HepG2 (cell line): Measurements from ENCODE around the gene ARF5. TPM values are rescaled to one million over a fixed set of nuclear protein-coding genes. Genes with fewer than 3 reads are reported as not detected.

Experiments
- ARID4A ChIP-seq: sonication (generic); formaldehyde crosslinking; IDR thresholded peaks from 2 replicates; pipeline ENCODE4 v1.5.0; 2020; ENCODE audit warnings: mild to moderate bottlenecking, missing genetic modification reagents, borderline replicate concordance
- ATF7 ChIP-seq, 2 experiments: fragments of 450-650 bp in 1 of 2; sonication (generic) in 1 of 2; formaldehyde crosslinking in 1 of 2; IDR thresholded peaks; 2 replicates each; pipeline versions ENCODE4 v1.4.0 to v1.6.1; 2016 to 2020; ENCODE audit warnings: antibody characterized with exemption in 1 of 2, mild to moderate bottlenecking in 1 of 2, missing genetic modification reagents in 1 of 2
- BRCA1 ChIP-seq: sonication (generic); formaldehyde crosslinking; IDR thresholded peaks from 2 replicates; pipeline ENCODE4 v1.4.0; 2020; ENCODE audit warnings: missing genetic modification reagents
- CHD2 ChIP-seq: IDR thresholded peaks from 2 replicates; pipeline ENCODE4 v1.6.1; 2011; ENCODE audit warnings: low read depth, low read length, improper control_type of control experiment
- EZH2 ChIP-seq: conservative IDR thresholded peaks from 2 replicates; pipeline ENCODE4 v1.6.1; 2012; ENCODE audit warnings: mild to moderate bottlenecking, low read depth, low read length, moderate library complexity
- GABPA ChIP-seq, 2 experiments: IDR thresholded peaks; 2 replicates each; pipeline ENCODE4 v1.6.1; 2011 to 2016; ENCODE audit warnings: low read depth in 2 of 2, low read length in 1 of 2, missing biosample characterization in 1 of 2, missing genetic modification characterization in 1 of 2
- HNRNPLL ChIP-seq: fragments of 200-400 bp; formaldehyde crosslinking; IDR thresholded peaks from 2 replicates; pipeline ENCODE4 v1.6.1; 2017; ENCODE audit warnings: mild to moderate bottlenecking, low read depth, low read length; ENCODE audit not compliant: poor library complexity, severe bottlenecking
- KDM3A ChIP-seq: IDR thresholded peaks from 2 replicates; pipeline ENCODE4 v1.6.1; 2018; ENCODE audit warnings: low read depth, missing compliant biosample characterization
- MLX ChIP-seq: IDR thresholded peaks from 2 replicates; pipeline ENCODE4 v1.6.1; 2016
- MTF2 ChIP-seq: sonication (generic); formaldehyde crosslinking; IDR thresholded peaks from 2 replicates; pipeline ENCODE4 v1.5.0; 2020; ENCODE audit warnings: missing genetic modification reagents, borderline replicate concordance
- NFIB ChIP-seq: sonication (generic); formaldehyde crosslinking; IDR thresholded peaks from 2 replicates; pipeline ENCODE4 v1.9.0; 2021; ENCODE audit warnings: missing genetic modification reagents, mild to moderate bottlenecking, borderline replicate concordance
- PHB2 ChIP-seq: fragments of 450-650 bp; IDR thresholded peaks from 2 replicates; pipeline ENCODE4 v1.6.1; 2018; ENCODE audit not compliant: partially characterized antibody
- RFX3 ChIP-seq: IDR thresholded peaks from 2 replicates; pipeline ENCODE4 v1.6.1; 2016; ENCODE audit warnings: missing biosample characterization, missing genetic modification reagents
- SMAD9 ChIP-seq: sonication (generic); formaldehyde crosslinking; IDR thresholded peaks from 2 replicates; pipeline ENCODE4 v1.5.1; 2020; ENCODE audit warnings: mild to moderate bottlenecking, missing genetic modification reagents
- SOX13 ChIP-seq, 3 experiments: fragments of 450-650 bp in 1 of 3; sonication (generic) in 1 of 3; formaldehyde crosslinking in 1 of 3; IDR thresholded peaks in 2 of 3; conservative IDR thresholded peaks in 1 of 3; 2 replicates each; pipeline versions ENCODE4 v1.5.0 to v1.6.1; 2016 to 2020; ENCODE audit warnings: antibody characterized with exemption in 1 of 3, mild to moderate bottlenecking in 1 of 3, missing compliant biosample characterization in 1 of 3, missing genetic modification reagents in 1 of 3, moderate library complexity in 1 of 3
- SRSF4 ChIP-seq: fragments of 200-400 bp; formaldehyde crosslinking; IDR thresholded peaks from one replicate; pipeline ENCODE4 v1.6.1; 2018; ENCODE audit warnings: mild to moderate bottlenecking, low read depth, low read length, moderate library complexity; ENCODE audit not compliant: poor library complexity, severe bottlenecking
- TARDBP ChIP-seq: sonication (generic); formaldehyde crosslinking; IDR thresholded peaks from 2 replicates; pipeline ENCODE4 v1.8.0; 2022; ENCODE audit warnings: mild to moderate bottlenecking, missing genetic modification reagents
- TFDP1 ChIP-seq: IDR thresholded peaks from 2 replicates; pipeline ENCODE4 v1.6.1; 2016; ENCODE audit warnings: missing compliant biosample characterization, missing genetic modification reagents, borderline replicate concordance
- ZNF24 ChIP-seq: fragments of 450-650 bp; IDR thresholded peaks from 2 replicates; pipeline ENCODE4 v1.6.1; 2017; ENCODE audit warnings: antibody characterized with exemption, mild to moderate bottlenecking
- ZNF263 ChIP-seq: sonication (generic); formaldehyde crosslinking; IDR thresholded peaks from 2 replicates; pipeline ENCODE4 v1.4.0; 2020; ENCODE audit warnings: missing genetic modification reagents
- ZNF30 ChIP-seq: sonication (generic); formaldehyde crosslinking; IDR thresholded peaks from 2 replicates; pipeline ENCODE4 v1.5.0; 2020; ENCODE audit warnings: mild to moderate bottlenecking, missing genetic modification reagents
- ZNF543 ChIP-seq: sonication (generic); formaldehyde crosslinking; IDR thresholded peaks from 2 replicates; pipeline ENCODE4 v1.4.0; 2020; ENCODE audit warnings: mild to moderate bottlenecking, missing genetic modification reagents
- ZNF773 ChIP-seq: sonication (generic); formaldehyde crosslinking; IDR thresholded peaks from 2 replicates; pipeline ENCODE4 v1.4.0; 2020; ENCODE audit warnings: missing genetic modification reagents, borderline replicate concordance
- polyA plus RNA-seq, 8 experiments: library from polyadenylated mRNA; depleted of rRNA in 3 of 8; stranded (reverse) in 7 of 8; unstranded in 1 of 8; fragments of >200 nt; fragmentation: Illumina TruSeq in 4 of 8; extraction: Trizol in 4 of 8; gene quantifications; 2 replicates each; pipeline versions ENCODE4 v1.2.1 to v1.2.3, GENCODE V29; 2011 to 2016; ENCODE audit warnings: low read depth in 4 of 8, missing spikeins in 1 of 8, mixed read lengths in 1 of 8; ENCODE audit not compliant: insufficient read depth in 1 of 8
- total RNA-seq, 5 experiments: library from RNA; depleted of rRNA; stranded (reverse); fragments of >200 nt; fragmentation: Illumina TruSeq; extraction: Trizol; gene quantifications; 2 replicates each; pipeline ENCODE4 v1.2.3, GENCODE V29; 2016; ENCODE audit warnings: low read depth in 1 of 5

Gene ARF5
- total and polyA plus RNA-seq, 2 of the 13 experiments (the other 11 are each of a cell fraction or from before 2014, with no cell fraction given), result 109 to 135 TPM

GRCh38 chr7:127588019-127588696, at the start of gene ARF5 (continued):
- TF ChIP-seq TFDP1 (CRISPR knock-in tag) (0 out of 2 replicates have a peak, but pooled peaks have one; percentile 30), HNRNPLL (peak; percentile 41), CHD2 (no peak), SMAD9 (CRISPR knock-in tag) (no peak), SOX13 (IDR thresholded peaks at IDR 0.05) (no peak), SOX13 (CRISPR knock-in tag; conservative IDR thresholded peaks at IDR 0.05 in 1 of 2, IDR thresholded peaks at IDR 0.05 in 1 of 2) (no peak), SRSF4 (no peak), TARDBP (CRISPR knock-in tag) (no peak), ZNF543 (CRISPR knock-in tag) (no peak), MTF2 (CRISPR knock-in tag) (0 out of 2 replicates have a peak, but pooled peaks have one; percentile 23), ZNF263 (CRISPR knock-in tag) (no peak), ATF7 (IDR thresholded peaks at IDR 0.05) (no peak), ATF7 (CRISPR knock-in tag; IDR thresholded peaks at IDR 0.05) (no peak), KDM3A (CRISPR knock-in tag) (0 out of 2 replicates have a peak, but pooled peaks have one; percentile 21), ZNF773 (CRISPR knock-in tag) (no peak), GABPA (IDR thresholded peaks at IDR 0.05; ENCODE audit: low read depth, low read length) (peak; percentile 41), GABPA (CRISPR knock-in tag; IDR thresholded peaks at IDR 0.05; ENCODE audit: low read depth) (no peak), ZNF24 (no peak), BRCA1 (CRISPR knock-in tag) (no peak), MLX (CRISPR knock-in tag) (no peak), NFIB (CRISPR knock-in tag) (no peak), PHB2 (no peak), ARID4A (CRISPR knock-in tag) (peak; percentile 56; the same call in 1 of the 2 replicates), EZH2 (no peak), RFX3 (CRISPR knock-in tag) (no peak), ZNF30 (CRISPR knock-in tag) (no peak)
